Bronchial epithelial cell (primary cell): ENCODE measurements around the gene PCED1B. TPM values are rescaled to one million over a fixed set of nuclear protein-coding genes. Genes with fewer than 3 reads are reported as not detected.

ENCODE experiments used
- DNase-seq: peaks from one replicate; pipeline ENCODE4 v3.0.0-alpha.2; 2010; ENCODE audit warnings: low read depth
- FAIRE-seq: peaks from 2 replicates; lab custom pipeline; 2011; peaks lifted over from hg19 to GRCh38; lab: Jason Lieb, UNC
- H3K27me3 ChIP-seq: 2 replicates; pipeline ENCODE4 v1.5.1; 2011; ENCODE audit warnings: low read length; ENCODE audit not compliant: control insufficient read depth, insufficient read depth
- H3K36me3 ChIP-seq: 2 replicates; pipeline ENCODE4 v1.5.1; 2011; ENCODE audit warnings: low read length; ENCODE audit not compliant: control insufficient read depth, insufficient read depth
- H3K4me3 ChIP-seq: 2 replicates; pipeline ENCODE4 v1.5.1; 2011; ENCODE audit warnings: mild to moderate bottlenecking, low read depth, low read length, control low read depth
- total RNA-seq: library from RNA; depleted of rRNA; stranded (reverse); fragments of >200 nt; gene quantifications from 2 replicates; pipeline ENCODE4 v1.2.1, GENCODE V29; 2014
- TF ChIP-seq, protein P1 (sequence below): IDR thresholded peaks from 2 replicates; pipeline ENCODE4 v1.5.1; 2011; ENCODE audit warnings: mild to moderate bottlenecking, moderate library complexity, low read length, control low read depth, inconsistent platforms; ENCODE audit not compliant: insufficient read depth, severe bottlenecking

The PCED1B gene
- total RNA-seq, 1 donor from 2014 or later: 1.3 TPM

DNA sequence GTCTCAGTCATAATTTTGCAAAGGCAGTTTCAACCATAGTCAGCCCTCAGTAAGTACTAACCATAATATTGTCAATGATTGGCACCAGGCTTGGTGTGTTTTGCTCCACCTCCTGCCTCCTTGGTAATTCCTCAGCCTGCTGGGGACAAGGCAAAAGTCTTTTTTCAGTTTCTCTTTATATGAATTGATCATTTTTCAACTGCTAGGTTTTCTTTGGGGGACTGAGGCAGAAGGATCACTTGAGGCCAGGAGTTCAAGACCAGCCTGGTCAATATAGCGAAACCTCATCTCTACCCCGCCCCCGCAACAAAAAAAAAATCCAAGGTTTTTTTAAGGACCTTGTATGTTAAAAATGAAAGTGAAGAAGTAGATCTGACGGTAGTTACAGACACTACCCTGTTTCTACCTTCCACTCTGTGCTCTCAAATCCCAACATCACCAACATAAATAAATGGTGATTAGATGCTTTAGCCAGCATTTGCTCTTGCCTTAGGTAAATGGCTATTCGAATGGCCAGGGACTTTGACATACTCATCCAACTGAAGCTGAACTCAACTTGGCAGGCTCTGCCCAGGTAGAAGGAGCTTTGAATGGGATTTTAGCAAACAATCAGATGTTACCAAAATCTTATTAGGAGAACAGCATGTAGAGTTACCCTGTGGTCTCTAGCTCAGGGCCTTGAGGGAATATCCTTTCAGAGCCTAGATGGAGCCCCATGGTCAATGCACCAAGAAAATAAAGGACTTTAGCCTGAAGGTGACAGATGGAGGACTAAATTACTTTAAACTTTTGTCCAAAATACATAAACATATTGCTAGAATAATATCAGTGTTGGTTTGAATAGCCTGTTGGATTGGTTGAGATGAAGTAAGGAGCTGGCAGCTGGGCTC lies 127.3 kb downstream of the PCED1B start:
- Histone ChIP-seq H3K4me3 (no peak overlapping the region), H3K36me3 (no peaks in the 10 kb centered on the region), H3K27me3 (no peaks in the 10 kb centered on the region)
- DNase-seq (no peak), FAIRE-seq (no peak)
- TF ChIP-seq, protein P1, sequence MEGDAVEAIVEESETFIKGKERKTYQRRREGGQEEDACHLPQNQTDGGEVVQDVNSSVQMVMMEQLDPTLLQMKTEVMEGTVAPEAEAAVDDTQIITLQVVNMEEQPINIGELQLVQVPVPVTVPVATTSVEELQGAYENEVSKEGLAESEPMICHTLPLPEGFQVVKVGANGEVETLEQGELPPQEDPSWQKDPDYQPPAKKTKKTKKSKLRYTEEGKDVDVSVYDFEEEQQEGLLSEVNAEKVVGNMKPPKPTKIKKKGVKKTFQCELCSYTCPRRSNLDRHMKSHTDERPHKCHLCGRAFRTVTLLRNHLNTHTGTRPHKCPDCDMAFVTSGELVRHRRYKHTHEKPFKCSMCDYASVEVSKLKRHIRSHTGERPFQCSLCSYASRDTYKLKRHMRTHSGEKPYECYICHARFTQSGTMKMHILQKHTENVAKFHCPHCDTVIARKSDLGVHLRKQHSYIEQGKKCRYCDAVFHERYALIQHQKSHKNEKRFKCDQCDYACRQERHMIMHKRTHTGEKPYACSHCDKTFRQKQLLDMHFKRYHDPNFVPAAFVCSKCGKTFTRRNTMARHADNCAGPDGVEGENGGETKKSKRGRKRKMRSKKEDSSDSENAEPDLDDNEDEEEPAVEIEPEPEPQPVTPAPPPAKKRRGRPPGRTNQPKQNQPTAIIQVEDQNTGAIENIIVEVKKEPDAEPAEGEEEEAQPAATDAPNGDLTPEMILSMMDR: no peak

DNA sequence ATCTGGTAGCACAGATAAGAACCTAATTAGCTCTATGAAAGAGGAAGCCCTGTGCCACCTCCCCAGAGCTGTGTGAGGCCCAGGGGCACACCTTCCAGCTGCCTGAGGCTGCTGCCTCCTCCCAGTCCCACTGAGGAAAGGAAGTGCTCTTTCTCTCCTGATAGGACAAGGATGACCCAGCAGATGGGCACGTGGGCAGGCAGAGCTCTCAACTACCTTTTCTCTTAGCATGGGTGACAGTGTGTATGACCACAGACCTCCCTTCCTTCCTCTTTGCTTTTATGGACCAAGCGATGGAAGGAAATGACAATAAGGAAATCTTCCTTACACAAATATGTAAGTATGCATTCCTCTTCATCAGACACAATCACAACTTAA lies 127.9 kb downstream of the PCED1B start:
- no peak for DNase-seq
- Histone ChIP-seq H3K36me3 (no peaks in the 10 kb centered on the region), H3K27me3 (no peaks in the 10 kb centered on the region), H3K4me3 (no peak overlapping the region)
- TF ChIP-seq, protein P1: no peak
- FAIRE-seq: no peak

DNA sequence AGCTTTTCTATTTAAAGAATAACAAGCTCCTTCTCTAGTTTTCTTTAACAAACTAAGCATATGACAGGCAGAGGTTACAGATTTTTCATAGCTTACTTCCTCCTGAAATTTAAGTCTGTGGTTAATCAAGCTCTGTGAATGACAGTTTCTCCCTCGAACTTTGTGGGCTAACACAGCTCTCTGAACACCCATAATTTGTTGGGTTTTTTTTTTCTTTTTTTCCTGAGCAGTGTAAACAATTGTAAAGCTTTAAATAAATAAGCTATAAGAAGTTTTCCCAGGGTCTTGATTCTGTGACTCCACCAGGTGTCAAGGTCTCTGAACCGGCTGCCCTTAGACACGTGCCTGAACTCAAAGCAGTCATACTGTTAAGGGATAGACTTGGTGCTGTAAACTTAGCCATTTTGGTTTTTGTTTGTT lies 128.4 kb downstream of the PCED1B start:
- H3K4me3 ChIP-seq: no peak overlapping the region
- no peaks in the 10 kb centered on the region for H3K36me3 ChIP-seq
- FAIRE-seq (no peak), DNase-seq (no peak)
- H3K27me3 ChIP-seq: no peaks in the 10 kb centered on the region
- TF ChIP-seq, protein P1: no peak

DNA sequence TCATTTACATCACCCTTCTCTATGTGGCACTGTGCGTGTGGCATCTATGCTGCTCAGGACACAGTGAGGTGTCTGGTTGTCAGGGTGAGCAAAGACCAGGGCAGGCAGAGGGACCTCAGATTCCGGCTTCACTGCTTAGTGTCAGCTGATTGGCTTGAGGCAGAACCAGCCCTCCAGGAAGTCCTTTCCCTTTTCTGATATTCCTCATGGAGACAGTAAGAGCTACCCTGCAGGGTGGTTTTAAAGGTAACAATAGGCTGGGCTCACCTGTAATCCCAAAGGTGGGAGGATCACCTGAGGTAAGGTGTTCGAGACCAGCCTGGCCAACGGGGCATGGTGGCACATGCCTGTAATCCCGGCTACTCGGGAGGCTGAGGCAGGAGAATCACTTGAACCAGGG lies 129.6 kb downstream of the PCED1B start:
- H3K4me3 ChIP-seq: no peak overlapping the region
- TF ChIP-seq, protein P1: no peak
- no peaks in the 10 kb centered on the region for H3K36me3 ChIP-seq
- FAIRE-seq (no peak), DNase-seq (no peak)
- H3K27me3 ChIP-seq: no peaks in the 10 kb centered on the region

DNA sequence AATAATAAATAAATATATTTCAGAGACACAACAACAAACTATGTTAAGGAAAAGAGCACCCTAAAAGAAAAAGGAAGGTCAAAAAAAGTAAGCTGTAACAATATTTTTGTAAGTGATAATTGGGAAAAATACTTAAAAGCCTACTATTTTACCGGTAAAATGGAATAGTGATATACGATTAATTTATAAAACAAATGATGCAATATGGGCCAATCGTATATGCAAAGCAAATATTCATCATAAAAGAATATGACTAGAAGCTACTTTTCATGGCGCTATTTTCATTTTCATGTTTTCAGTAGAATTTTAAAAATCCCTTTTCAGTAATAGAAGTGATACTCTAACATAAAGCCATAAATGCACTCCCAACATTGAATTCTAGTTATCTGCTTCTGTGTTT lies 131.4 kb downstream of the PCED1B start:
- H3K27me3 ChIP-seq: no peaks in the 10 kb centered on the region
- no peak for DNase-seq
- TF ChIP-seq, protein P1: no peak
- no peaks in the 10 kb centered on the region for H3K36me3 ChIP-seq
- H3K4me3 ChIP-seq: no peak overlapping the region
- FAIRE-seq: no peak
